HepG2 (cell line): Measurements from ENCODE around the gene TLR6. TPM values are rescaled to one million over a fixed set of nuclear protein-coding genes. Genes with fewer than 3 reads are reported as not detected.

Experiments
- AHR ChIP-seq: IDR thresholded peaks from 2 replicates; pipeline ENCODE4 v1.6.1; 2018; ENCODE audit warnings: missing genetic modification reagents, missing compliant biosample characterization
- AKAP8 ChIP-seq: sonication (generic); formaldehyde crosslinking; IDR thresholded peaks from 2 replicates; pipeline ENCODE4 v1.5.1; 2020; ENCODE audit warnings: mild to moderate bottlenecking, missing genetic modification reagents
- CBX1 ChIP-seq: IDR thresholded peaks from one replicate; pipeline ENCODE4 v1.6.1; 2016; ENCODE audit warnings: antibody characterized with exemption, low read depth
- FIP1L1 ChIP-seq: fragments of 200-400 bp; formaldehyde crosslinking; IDR thresholded peaks from 2 replicates; pipeline ENCODE4 v1.6.1; 2018; ENCODE audit warnings: low read depth, mild to moderate bottlenecking, low read length, moderate library complexity, borderline replicate concordance; ENCODE audit not compliant: insufficient read depth
- GZF1 ChIP-seq: sonication (generic); formaldehyde crosslinking; IDR thresholded peaks from 2 replicates; pipeline ENCODE4 v1.5.1; 2020; ENCODE audit warnings: mild to moderate bottlenecking, missing genetic modification reagents
- IRX3 ChIP-seq: sonication (generic); formaldehyde crosslinking; IDR thresholded peaks from 2 replicates; pipeline ENCODE4 v1.8.1; 2023; ENCODE audit warnings: mild to moderate bottlenecking, low read depth, missing genetic modification reagents, borderline replicate concordance
- MAZ ChIP-seq, 2 experiments: sonication (generic) in 1 of 2; formaldehyde crosslinking in 1 of 2; IDR thresholded peaks; 2 replicates each; pipeline versions ENCODE4 v1.5.0 to v1.6.1; 2012 to 2020; ENCODE audit warnings: low read depth in 2 of 2, mild to moderate bottlenecking in 2 of 2, borderline replicate concordance in 1 of 2, improper control_type of control experiment in 1 of 2, low read length in 1 of 2, missing genetic modification reagents in 1 of 2, moderate library complexity in 1 of 2
- MTA1 ChIP-seq: sonication (generic); formaldehyde crosslinking; IDR thresholded peaks from 2 replicates; pipeline ENCODE4 v1.4.0; 2020; ENCODE audit warnings: missing genetic modification reagents, mild to moderate bottlenecking, borderline replicate concordance
- NFIB ChIP-seq: sonication (generic); formaldehyde crosslinking; IDR thresholded peaks from 2 replicates; pipeline ENCODE4 v1.9.0; 2021; ENCODE audit warnings: missing genetic modification reagents, mild to moderate bottlenecking, borderline replicate concordance
- NFYB ChIP-seq: sonication (generic); formaldehyde crosslinking; IDR thresholded peaks from 2 replicates; pipeline ENCODE4 v1.4.0; 2020; ENCODE audit warnings: missing genetic modification reagents
- RAD51 ChIP-seq: fragments of 450-650 bp; IDR thresholded peaks from 2 replicates; pipeline ENCODE4 v1.6.1; 2016; ENCODE audit warnings: borderline replicate concordance
- REL ChIP-seq: sonication (generic); formaldehyde crosslinking; conservative IDR thresholded peaks from 2 replicates; pipeline ENCODE4 v1.8.0; 2022; ENCODE audit warnings: mild to moderate bottlenecking, missing genetic modification reagents, moderate library complexity
- SETDB1 ChIP-seq: sonication (generic); formaldehyde crosslinking; IDR thresholded peaks from 2 replicates; pipeline ENCODE4 v1.5.1; 2020; ENCODE audit warnings: missing genetic modification reagents, mild to moderate bottlenecking, borderline replicate concordance
- TRIM24 ChIP-seq: sonication (generic); formaldehyde crosslinking; IDR thresholded peaks from 2 replicates; pipeline ENCODE4 v1.8.0; 2022; ENCODE audit warnings: mild to moderate bottlenecking, missing genetic modification reagents
- ZNF20 ChIP-seq: sonication (generic); formaldehyde crosslinking; IDR thresholded peaks from 2 replicates; pipeline ENCODE4 v1.4.0; 2020; ENCODE audit warnings: mild to moderate bottlenecking, moderate library complexity, missing genetic modification reagents
- ZNF431 ChIP-seq: sonication (generic); formaldehyde crosslinking; IDR thresholded peaks from 2 replicates; pipeline ENCODE4 v1.9.0; 2022; ENCODE audit warnings: missing genetic modification reagents, low read depth, mild to moderate bottlenecking, borderline replicate concordance
- ZNF468 ChIP-seq: sonication (generic); formaldehyde crosslinking; IDR thresholded peaks from 2 replicates; pipeline ENCODE4 v1.8.0; 2022; ENCODE audit warnings: mild to moderate bottlenecking, moderate library complexity, missing genetic modification reagents
- ZSCAN12 ChIP-seq: sonication (generic); formaldehyde crosslinking; IDR thresholded peaks from 2 replicates; pipeline ENCODE4 v1.9.0; 2021; ENCODE audit warnings: mild to moderate bottlenecking, missing genetic modification reagents
- polyA plus RNA-seq, 8 experiments: library from polyadenylated mRNA; depleted of rRNA in 3 of 8; stranded (reverse) in 7 of 8; unstranded in 1 of 8; fragments of >200 nt; fragmentation: Illumina TruSeq in 4 of 8; extraction: Trizol in 4 of 8; gene quantifications; 2 replicates each; pipeline versions ENCODE4 v1.2.1 to v1.2.3, GENCODE V29; 2011 to 2016; ENCODE audit warnings: low read depth in 4 of 8, missing spikeins in 1 of 8, mixed read lengths in 1 of 8; ENCODE audit not compliant: insufficient read depth in 1 of 8
- total RNA-seq, 5 experiments: library from RNA; depleted of rRNA; stranded (reverse); fragments of >200 nt; fragmentation: Illumina TruSeq; extraction: Trizol; gene quantifications; 2 replicates each; pipeline ENCODE4 v1.2.3, GENCODE V29; 2016; ENCODE audit warnings: low read depth in 1 of 5
- TF ChIP-seq, protein P1 (sequence below): sonication (generic); formaldehyde crosslinking; IDR thresholded peaks from 2 replicates; pipeline ENCODE4 v1.8.1; 2023; ENCODE audit warnings: missing genetic modification reagents, mild to moderate bottlenecking, borderline replicate concordance
- TF ChIP-seq, protein P2 (sequence below): sonication (generic); formaldehyde crosslinking; IDR thresholded peaks from 2 replicates; pipeline ENCODE4 v1.5.0; 2020; ENCODE audit warnings: mild to moderate bottlenecking, missing genetic modification reagents, borderline replicate concordance
- TF ChIP-seq, protein P3 (sequence below), 2 experiments: fragments of 450-650 bp in 1 of 2; sonication (generic) in 1 of 2; formaldehyde crosslinking; IDR thresholded peaks; 2 replicates each; pipeline versions ENCODE4 v1.5.0 to v1.8.0; 2020 to 2022; ENCODE audit warnings: mild to moderate bottlenecking in 1 of 2, missing genetic modification reagents in 1 of 2

TLR6 gene
- total and polyA plus RNA-seq, 2 of the 13 experiments (the other 11 are each of a cell fraction or from before 2014, with no cell fraction given), result 0.33 to 0.71 TPM

DNA sequence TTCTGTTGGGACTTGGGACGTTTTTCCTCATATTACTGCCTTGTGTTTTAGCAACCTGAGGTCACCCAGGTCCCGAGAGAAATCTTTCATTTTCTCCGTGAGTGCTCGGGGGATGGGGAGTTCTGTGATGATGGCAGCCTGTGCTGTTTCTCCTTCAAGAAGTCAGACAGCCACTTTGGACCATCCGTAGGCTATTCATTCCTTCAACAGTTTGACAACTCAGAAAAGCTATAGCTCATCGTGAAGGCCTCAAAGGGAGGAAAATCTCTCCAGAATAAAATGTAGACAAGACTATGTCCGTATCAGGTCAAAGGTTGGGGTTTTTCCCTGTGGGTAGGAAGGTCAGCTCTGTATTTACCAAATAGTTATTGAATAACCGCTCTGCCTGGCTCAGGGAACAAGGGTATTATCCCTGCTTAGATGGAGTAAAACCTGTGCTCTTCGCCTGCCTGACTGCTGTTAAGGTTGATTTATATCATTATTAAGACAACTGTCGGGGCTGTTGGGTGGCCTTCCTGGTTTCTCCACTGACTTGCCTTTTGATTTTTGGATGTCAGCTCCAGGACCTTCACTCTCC is 47.6 kb upstream of the TLR6 start (continued):
- TF ChIP-seq ZSCAN12 (CRISPR knock-in tag), result no peak
- no peak for TF ChIP-seq TRIM24 (CRISPR knock-in tag)
- no peak for TF ChIP-seq FIP1L1
- TF ChIP-seq, protein P1, sequence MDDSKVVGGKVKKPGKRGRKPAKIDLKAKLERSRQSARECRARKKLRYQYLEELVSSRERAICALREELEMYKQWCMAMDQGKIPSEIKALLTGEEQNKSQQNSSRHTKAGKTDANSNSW (CRISPR knock-in tag), result no peak
- TF ChIP-seq MTA1 (CRISPR knock-in tag), result no peak
- TF ChIP-seq AKAP8, result no peak
- TF ChIP-seq GZF1 (CRISPR knock-in tag), result no peak
- no peak for TF ChIP-seq ZNF20 (CRISPR knock-in tag)
- no peak for TF ChIP-seq RAD51
- TF ChIP-seq, protein P2, sequence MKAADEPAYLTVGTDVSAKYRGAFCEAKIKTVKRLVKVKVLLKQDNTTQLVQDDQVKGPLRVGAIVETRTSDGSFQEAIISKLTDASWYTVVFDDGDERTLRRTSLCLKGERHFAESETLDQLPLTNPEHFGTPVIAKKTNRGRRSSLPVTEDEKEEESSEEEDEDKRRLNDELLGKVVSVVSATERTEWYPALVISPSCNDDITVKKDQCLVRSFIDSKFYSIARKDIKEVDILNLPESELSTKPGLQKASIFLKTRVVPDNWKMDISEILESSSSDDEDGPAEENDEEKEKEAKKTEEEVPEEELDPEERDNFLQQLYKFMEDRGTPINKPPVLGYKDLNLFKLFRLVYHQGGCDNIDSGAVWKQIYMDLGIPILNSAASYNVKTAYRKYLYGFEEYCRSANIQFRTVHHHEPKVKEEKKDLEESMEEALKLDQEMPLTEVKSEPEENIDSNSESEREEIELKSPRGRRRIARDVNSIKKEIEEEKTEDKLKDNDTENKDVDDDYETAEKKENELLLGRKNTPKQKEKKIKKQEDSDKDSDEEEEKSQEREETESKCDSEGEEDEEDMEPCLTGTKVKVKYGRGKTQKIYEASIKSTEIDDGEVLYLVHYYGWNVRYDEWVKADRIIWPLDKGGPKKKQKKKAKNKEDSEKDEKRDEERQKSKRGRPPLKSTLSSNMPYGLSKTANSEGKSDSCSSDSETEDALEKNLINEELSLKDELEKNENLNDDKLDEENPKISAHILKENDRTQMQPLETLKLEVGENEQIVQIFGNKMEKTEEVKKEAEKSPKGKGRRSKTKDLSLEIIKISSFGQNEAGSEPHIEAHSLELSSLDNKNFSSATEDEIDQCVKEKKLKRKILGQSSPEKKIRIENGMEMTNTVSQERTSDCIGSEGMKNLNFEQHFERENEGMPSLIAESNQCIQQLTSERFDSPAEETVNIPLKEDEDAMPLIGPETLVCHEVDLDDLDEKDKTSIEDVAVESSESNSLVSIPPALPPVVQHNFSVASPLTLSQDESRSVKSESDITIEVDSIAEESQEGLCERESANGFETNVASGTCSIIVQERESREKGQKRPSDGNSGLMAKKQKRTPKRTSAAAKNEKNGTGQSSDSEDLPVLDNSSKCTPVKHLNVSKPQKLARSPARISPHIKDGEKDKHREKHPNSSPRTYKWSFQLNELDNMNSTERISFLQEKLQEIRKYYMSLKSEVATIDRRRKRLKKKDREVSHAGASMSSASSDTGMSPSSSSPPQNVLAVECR, result peak; percentile 38; the same call in 1 of the 2 replicates
- no peak for TF ChIP-seq IRX3
- no peak for TF ChIP-seq CBX1
- no peak for TF ChIP-seq REL (CRISPR knock-in tag)
- TF ChIP-seq ZNF468, result no peak
- TF ChIP-seq, protein P3, sequence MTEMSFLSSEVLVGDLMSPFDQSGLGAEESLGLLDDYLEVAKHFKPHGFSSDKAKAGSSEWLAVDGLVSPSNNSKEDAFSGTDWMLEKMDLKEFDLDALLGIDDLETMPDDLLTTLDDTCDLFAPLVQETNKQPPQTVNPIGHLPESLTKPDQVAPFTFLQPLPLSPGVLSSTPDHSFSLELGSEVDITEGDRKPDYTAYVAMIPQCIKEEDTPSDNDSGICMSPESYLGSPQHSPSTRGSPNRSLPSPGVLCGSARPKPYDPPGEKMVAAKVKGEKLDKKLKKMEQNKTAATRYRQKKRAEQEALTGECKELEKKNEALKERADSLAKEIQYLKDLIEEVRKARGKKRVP (CRISPR knock-in tag; IDR thresholded peaks at IDR 0.05), result no peak
- no peak for TF ChIP-seq NFYB (CRISPR knock-in tag)
- no peak for TF ChIP-seq ZNF431 (CRISPR knock-in tag)
- TF ChIP-seq AHR (CRISPR knock-in tag), result no peak
- no peak for TF ChIP-seq NFIB (CRISPR knock-in tag)
- TF ChIP-seq SETDB1 (CRISPR knock-in tag), result no peak
- TF ChIP-seq MAZ (IDR thresholded peaks at IDR 0.05; ENCODE audit: borderline replicate concordance, low read depth, low read length), result 0 out of 2 replicates have a peak, but pooled peaks have one; percentile 18
- TF ChIP-seq MAZ (CRISPR knock-in tag; IDR thresholded peaks at IDR 0.05; ENCODE audit: low read depth), result no peak
